Measurements from ENCODE around the gene NXF1.

DNA sequence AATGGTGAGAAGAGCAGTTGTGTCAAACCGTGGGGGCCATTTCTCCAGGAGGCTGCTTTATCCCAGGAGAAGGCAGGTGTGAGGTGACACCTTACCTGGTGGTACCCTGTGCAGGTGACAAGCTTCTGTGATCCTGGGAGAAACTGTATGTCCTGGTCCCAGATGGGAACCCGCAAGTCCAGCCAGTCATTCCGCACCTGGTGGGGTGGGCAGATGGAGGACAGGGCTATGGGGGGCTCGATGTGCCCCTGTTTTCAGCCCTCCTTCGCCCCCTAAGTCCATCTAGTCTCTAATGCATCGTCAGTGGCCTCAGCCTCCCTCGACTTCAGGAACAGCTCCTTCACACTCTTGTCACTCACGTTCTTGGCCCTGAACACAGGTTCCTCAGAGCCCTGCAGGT lies 30.1 kb upstream of the NXF1 start:
- TF ChIP-seq, protein P1, sequence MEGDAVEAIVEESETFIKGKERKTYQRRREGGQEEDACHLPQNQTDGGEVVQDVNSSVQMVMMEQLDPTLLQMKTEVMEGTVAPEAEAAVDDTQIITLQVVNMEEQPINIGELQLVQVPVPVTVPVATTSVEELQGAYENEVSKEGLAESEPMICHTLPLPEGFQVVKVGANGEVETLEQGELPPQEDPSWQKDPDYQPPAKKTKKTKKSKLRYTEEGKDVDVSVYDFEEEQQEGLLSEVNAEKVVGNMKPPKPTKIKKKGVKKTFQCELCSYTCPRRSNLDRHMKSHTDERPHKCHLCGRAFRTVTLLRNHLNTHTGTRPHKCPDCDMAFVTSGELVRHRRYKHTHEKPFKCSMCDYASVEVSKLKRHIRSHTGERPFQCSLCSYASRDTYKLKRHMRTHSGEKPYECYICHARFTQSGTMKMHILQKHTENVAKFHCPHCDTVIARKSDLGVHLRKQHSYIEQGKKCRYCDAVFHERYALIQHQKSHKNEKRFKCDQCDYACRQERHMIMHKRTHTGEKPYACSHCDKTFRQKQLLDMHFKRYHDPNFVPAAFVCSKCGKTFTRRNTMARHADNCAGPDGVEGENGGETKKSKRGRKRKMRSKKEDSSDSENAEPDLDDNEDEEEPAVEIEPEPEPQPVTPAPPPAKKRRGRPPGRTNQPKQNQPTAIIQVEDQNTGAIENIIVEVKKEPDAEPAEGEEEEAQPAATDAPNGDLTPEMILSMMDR (IDR thresholded peaks at IDR 0.05; ENCODE audit: poor library complexity) = no peak
- TF ChIP-seq EZH2phosphoT487 (IDR thresholded peaks at IDR 0.05; ENCODE audit: low read depth, severe bottlenecking, unreplicated experiment) = no peak
